ENCODE results near the gene SRM.
"Not testable (repeated sequence)": the region's sequence is repeated elsewhere in the genome, so short reads cannot be mapped to it uniquely, and the experiment has no call there.

The SRM gene

DNA sequence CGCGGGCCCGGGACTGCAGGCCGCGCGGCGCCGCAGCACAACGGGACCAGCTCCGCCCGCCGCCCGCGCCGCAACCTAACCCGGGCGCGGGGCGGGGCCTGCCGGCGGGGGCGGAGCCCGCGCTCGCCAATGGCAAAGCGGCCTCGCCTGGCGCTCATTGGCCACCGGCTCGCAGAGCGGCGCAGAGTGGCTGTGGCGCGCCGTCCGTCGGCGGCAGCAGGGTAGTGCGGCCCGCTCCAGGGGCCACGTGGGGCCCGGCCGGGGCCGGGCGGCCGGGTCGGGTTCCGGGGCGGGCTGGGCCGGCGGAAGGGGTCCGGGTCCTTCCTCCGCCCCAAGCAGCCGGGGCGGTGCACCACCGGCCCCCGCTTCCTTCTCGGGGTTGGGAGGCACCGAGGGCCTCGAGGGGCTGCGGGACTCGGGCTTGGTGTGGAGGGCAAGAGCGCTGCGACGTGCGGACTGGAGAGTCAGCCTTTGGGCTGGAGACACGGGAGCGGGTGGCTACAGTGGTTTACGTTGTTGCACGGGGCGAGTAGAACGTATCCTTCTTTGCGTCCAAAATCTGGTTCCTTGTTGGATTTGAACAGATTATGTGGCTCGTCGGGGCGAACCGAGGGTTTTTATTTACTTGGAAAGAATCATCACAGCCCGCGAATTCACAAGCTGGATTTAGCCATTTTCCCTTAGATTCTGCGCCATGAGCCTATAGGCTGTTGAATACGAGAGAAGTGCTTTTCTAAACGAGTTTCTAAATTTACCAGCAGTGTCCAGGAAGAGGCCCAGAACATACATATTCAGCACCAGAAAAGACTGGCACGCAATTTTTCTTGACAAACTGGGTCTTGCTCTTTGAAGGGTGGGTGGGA is at the start of gene SRM:
SRM (minus strand) TSS at position 51 of the 863 bp plus-strand sequence. CDS start 75 bp downstream, outside the sequence.
- peak; percentile 92 for DNase-seq

DNA sequence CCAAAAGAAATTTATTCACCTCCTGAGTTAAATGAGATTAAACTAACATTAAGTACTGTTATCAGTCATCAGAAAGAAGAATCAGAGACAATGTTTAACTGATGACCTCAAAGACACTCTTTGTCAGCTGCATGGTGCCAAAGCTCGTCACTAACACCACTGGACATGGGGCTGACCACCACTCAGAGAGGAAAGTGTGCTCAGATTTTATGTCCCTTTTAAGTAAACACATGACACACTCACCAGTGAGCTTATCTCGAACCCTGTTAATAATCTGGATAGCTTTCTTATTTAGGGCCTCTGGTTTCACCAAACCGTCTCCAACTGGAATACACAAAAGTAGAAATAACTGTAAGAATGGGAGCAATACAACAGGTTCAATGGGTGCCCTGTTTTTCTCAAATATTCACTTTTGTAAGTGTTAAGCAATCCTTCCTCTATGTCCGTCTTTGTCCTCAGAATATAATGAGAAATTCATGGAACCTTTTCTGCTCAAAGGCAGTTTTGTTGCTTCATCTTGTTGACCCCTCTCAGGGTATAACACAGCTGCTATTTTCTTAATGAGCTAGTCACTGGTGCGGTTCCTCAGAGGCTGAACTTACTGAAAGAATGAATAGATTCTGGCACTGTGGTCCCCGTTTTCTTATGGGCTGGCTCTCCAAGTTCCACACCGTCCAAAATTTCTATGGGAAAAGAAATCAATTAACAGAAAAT is 49.4 kb upstream of the SRM start:
- no peak for DNase-seq

DNA sequence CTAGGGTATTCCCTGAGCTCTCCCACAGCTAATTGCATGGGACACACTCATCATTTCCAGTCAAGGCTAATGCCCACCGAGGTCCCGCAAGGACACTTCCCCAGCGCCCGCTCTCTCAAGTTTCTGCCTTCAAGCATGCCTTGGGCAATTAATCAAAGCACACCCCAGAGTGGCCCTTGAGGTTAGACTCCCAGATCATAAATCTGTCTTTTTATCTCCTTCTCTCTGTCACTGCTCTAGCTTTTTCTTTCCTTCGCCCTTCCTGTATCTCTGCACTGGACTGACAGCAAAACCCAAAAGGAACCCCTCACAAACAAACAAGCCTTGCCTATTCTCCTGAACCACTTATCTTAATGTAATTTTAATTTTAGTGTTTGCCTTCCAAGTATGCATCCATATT is 47.8 kb upstream of the SRM start:
- DNase-seq = no peak

DNA sequence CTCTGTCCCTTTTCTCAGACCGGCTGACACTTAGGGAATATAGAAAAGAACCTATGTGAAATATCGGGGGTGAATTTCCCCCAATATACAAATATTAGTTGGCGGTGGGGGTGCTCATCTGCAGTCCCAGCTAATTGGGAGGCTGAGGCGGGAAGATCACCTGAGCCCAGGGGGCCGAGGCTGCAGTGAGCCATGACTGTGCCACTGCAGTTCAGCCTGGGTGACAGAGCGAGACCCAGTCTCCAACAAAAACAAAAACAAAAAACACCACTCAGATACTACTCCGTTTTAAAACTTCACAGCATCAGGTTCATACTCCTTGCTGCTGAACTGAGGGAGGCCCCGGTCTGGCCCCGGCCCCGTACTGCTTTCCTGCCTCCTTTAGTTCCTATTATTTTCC is 45.8 kb upstream of the SRM start:
- DNase-seq = no peak

DNA sequence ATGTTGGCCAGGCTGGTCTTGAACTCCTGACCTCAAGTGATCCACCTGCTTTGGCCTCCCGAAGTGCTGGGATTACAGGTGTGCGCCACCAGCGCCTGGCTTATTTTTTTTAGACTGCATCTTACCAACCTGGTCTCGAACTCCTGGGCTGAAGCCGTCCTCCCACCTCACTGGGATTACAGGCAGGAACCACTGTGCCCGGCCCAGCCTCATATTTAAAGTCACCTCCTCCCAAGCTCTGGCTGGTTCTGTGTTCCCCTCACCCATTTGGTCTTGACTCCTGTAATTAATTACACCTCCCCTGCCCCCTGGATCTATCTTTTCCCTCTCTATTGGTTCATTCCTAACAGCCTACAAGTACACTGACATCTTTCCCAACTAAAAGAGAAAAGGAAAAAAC is 41.5 kb upstream of the SRM start:
- DNase-seq = no peak

DNA sequence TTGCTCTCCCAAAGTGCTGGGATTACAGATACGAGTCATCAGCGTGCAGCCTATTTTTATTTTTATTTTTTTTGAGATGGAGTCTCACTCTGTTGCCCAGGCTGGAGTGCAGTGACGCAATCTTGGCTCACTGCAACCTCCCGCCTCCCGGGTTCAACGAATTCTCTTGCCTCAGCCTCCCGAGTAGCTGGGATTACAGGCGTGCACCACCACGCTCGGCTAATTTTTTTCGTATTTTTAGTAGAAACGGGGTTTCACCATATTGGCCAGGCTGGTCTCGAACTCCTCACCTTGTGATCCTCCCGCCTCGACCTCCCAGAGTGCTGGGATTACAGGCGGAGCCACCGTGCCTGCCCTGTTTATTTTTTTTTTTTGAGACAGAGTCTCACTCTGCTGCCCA is 41.0 kb upstream of the SRM start:
- DNase-seq = not testable (repeated sequence)

DNA sequence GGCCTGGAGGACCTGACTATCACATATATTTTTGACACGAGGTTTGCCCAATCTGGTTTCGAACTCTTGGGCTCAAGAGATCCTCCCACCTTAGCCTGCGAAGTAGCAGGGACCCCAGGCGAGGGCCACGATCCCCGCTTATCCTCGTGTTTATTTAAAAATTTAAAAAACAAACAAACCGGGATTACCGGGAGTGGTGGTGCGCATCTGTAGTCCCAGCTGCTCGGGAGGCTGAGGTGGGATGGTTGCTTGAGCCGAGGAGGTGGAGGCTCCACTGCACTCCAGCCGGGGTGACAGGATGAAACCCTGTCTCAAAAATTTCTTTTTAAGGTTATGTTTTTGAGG is 40.3 kb upstream of the SRM start:
- no peak for DNase-seq

DNA sequence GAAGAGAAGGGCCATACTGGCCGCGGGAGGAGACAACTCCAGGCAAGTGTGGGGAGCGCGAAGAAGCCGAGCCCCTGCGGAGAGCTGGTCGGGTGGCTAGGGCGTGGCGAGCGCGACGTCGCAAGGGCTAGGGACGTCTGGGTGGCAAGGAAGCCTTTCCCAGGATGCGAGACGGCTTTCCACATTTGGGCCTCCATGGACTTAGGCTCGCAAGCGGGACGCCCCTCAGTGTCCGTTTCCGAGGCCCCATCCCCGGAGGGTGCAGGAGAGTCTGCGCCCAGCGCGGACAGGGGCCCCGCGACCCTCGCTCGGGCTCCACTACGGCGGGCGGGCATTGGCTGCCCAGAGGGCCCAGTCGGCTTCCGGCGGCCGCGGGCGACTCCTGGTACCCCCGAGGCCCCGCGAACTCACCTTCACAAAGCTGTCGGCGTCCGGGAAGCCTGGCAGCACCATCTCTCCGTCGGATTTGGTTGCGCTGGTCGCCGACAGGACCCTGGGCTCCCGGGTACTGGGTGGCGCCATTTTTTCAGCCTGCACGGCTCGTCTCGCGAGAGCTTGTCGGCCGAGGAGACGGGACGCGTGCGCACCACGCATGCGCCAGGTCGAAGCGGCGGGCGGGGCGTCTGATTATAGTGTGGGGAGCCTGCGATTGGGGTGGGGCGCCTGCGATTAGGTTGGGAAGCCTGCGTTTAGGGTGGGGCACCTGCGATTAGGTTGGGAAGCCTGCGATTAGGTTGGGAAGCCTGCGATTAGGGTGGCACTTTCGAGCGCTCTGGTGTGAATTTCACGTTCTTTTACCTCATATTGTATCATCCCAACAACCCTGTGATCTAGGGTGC is 39.7 kb upstream of the SRM start, which contains the start of gene EXOSC10:
EXOSC10 (minus strand) TSS at position 560 of the 839 bp plus-strand sequence; CDS start at position 522, 38 bp downstream.
- DNase-seq = peak; percentile 96

DNA sequence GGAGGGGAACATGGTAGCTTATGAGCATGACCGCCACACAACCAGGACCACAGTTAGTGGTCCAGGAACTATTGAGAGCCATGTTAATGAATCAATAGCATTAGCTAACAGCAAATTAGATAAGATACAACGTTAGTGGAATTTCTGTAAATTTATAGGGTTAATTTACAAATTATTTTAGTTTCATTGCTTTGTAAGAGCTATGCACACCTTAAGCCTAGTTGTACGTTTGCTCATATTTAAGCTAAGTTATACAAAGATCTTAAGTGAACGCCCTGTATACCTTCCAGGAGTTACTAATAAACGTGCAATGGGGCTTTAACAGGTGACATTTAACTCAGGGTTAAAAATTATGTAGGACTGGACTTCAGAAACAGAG is 39.1 kb upstream of the SRM start:
- no peak for DNase-seq

DNA sequence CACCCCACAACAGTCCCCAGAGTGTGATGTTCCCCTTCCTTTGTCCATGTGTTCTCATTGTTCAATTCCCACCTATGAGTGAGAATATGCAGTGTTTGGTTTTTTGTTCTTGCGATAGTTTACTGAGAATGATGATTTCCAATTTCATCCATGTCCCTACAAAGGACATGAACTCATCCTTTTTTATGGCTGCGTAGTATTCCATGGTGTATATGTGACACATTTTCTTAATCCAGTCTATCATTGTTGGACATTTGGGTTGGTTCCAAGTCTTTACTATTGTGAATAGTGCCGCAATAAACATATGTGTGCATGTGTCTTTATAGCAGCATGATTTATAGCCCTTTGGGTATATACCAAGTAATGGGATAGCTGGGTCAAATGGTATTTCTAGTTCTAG is 24.0 kb upstream of the SRM start:
- not testable (repeated sequence) for DNase-seq

DNA sequence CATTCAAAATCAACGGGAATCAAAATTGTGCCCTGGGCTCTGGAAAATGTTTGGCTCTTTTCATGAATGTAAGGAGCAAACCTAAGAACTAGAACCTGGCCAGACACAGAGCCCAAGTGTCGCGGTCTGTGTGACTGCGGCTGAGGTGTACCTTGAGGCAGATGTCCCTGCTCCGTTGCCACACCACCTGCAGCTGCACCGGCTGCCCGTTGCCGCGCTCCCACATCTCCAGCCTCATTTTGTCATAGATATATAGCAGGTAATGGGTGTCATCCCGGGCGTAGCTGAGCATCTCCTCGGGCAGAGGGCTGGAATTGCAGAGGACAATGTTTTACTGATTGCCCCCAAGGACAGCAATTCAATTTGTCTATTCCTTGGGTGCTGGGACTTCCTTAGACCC is 21.1 kb upstream of the SRM start:
- DNase-seq = no peak

DNA sequence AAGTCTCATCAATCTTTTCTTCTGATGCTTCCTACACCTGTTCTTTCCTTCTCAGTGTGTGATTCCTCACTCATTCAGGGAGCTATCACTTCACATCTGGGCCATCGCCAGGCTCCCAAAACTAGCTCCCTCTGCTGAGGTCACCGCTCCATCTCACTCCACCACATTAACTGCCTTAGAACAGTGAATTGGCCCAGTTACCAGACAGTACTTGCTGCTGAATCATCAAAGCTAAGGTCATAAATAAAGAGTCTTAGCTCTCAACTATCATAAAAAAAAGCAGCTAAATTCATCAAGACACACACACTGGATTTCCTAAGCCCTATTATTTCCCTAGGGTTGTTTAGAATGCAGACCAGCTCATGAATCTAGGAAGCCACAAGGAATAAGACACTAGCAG is 18.8 kb upstream of the SRM start:
- DNase-seq = no peak

DNA sequence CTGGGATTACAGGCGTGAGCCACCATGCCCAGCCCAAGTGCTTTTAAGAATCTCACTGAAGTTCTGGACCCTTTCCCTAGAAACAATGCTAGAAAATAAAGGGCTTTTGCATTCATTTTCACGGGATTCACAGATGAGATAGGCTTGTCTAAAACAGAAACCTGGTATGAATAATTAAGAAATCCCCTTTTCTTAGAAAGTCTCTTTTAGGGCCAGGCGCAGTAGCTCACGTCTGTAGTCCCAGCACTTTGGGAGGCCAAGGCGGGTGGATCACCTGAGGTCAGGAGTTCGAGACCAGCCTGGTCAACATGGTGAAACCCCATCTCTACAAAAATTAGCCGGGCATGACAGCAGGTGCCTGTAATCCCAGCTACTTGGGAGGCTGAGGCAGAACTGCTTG is 13.6 kb upstream of the SRM start:
- not testable (repeated sequence) for DNase-seq

DNA sequence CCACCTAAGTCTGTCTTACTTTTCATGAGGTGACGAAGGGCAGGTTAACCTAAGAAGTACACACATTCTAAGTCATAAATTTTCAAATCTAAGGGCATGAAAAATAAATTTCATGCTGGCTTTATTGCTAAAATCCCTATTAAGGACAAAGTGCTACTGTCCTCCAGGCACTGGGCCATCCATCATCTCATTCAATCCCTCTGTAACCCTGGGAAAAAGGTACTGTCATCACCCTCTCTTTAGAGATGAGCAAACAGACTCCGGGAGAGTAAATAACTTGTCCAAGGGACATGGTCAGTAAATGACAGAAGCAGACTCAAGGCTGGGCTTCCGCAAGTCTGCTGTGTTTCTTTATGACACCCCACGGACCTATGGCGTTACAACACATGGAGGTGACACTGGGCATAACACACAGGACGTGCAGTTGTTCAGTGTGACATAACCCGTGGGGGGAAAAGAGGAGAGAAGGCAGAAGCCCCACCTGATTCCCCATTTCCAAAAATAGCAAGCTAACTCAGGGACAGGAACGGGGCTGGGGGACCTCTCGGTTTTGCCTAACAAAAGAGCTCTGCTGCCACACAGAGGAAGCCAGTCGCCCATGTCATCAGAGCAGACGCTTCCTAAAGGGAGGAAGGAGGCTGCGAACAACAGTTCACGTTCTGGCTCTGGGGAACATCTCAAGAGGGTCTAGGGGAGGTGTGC is 12.5 kb upstream of the SRM start:
- DNase-seq = no peak

DNA sequence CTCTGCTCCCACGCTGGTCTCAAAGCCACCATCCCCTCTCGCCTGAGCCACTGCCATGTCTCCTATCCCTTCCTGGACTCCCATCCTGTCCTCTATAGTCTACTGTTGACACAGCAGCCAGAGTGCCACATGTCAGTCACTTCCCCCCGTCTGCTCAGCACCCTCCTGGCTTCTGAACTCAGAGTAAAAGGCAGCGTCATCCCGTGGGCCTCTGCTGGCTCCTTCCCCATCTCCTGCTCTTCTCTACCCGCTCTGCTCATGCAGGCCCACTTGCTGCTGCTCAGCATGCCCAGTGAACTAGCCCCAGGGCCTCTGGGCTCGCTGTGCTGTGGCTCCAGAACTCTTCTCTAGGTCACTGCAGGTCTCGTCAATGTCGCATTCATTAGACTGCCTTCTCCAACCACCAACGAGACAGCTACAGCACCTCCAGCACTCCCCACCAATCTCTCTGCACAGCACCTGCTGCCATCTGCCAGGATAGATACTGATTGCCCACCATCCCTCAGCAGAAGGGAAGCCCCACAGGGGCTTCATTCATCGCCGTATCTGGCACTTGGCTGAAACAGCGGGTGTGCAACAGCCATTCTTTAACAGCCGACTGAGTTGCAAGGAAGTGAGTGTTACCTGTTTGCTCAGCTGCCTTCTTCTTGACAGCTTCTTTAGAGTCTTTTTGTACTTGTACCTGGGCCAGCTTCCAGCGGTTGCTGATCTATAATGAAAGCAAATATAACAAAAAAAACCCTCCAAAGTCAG is 11.8 kb upstream of the SRM start:
- no peak for DNase-seq

DNA sequence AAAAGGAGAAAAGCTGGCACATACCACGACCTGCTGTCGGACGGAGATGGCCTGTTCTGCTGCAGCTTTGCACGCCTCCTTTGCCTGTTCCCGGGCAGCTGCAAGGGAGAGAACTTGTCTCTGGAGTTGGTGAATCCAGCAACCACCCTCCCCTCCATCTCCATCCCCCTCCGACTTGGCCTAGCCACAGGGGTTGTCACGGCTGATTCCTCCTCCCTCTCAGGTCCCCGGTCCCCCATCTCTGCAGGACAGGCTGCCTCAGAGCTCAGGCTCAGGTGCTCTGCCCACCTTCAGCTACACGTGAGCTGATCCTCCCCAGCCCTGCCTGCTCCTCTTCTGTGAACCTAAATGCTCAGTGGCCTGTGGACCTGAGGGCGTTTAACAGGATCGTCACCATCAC is 11.1 kb upstream of the SRM start:
- DNase-seq = no peak

DNA sequence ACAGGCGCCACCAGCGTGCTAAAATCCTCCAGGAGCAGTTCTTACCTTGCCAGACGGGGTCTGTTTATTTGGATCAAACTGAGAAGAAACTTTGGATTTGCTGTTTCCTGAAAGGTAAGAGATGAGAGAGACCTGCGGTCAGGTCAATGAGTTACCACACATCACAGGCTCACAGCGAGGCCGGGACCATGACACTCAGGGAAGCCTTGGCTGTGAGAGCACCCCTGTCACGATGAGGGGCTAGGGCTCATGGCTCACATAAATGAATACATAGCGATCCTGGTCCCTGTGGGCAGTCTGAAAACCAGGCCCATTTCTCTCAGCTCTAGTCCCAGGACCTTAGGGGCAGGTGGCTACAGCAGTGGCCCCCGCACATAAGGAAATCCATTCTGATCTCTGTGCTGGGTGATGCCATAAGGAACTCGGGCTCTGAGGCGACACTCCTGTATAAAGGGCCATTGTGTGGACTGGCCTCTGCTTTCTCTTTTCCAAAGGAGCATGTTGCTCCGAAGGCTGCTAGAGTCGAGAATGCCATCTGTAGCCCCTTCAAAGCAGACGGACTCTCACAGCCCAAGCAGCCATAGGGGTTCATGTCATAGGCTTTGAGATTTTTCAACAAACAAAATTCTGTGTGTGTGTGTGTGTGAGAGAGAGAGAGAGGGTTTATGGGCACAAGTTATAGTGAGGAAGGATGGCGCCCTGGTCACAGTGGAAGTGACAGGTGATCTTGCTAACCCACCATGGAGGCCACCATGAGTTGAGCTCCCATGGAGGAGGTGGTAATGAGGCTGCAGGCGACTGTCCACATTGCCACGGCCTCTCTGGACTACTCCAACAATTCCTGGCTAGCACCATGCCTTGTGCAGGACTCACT is 9.0 kb upstream of the SRM start:
- no peak for DNase-seq

DNA sequence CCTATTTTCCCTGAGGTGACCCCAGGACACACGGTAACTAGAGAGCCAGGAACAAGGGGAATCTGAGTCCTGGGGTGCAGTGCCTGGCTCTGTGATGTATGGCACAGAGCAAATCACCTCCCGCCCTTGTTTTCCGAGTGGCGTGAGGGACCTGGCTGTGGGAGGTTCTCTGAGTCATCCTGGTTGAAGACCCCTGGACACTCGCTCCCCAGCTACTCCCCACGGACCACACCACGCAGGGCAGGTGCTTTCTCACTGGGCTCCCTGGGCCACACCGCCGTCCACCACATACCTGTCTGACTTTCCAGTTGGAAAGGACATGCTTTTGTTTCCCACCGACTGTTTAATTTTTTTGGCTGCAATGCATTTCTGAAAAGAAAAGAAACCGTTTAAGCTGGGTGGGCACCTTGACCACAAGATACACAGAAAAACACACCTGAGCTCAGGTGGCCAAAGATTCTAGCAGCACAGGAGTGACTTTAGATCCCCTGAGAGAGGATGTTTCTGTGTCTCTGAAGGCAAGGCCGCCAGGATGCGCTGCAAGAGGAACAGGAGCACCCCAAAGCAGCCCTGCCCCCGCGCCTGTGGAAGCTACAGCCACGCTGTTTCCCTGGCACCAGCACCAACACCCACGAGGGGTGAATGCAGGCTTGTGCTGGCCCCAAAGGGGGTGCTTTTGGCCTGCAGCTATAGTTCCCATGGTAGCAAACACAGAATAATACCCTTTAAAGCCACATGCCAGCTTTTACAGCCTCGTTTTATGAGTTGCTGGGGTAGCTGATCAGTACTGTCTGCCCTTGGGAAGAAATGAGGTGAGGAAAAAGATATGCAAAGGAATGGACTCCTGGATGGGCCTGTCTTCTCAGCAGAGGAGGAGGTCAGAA is 8.1 kb upstream of the SRM start:
- DNase-seq = no peak

DNA sequence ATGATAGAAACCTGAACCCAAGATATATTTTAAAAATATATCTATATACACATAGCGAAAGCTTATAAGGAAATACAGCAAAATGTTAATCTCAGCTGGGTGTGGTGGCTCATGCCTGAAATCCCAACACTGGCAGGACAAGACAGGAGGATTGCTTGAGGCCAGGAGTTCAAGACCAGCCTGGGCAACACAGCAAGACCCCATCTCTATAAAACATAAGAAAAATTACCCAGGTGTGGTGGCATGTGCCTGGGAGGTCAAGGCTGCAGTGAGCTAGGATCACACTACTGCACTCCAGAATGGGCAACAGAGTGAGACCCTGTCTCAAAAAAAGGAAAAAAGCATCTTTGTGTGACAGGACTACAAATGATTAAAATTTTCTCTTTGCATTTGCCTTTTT is 6.0 kb upstream of the SRM start:
- DNase-seq = no peak

DNA sequence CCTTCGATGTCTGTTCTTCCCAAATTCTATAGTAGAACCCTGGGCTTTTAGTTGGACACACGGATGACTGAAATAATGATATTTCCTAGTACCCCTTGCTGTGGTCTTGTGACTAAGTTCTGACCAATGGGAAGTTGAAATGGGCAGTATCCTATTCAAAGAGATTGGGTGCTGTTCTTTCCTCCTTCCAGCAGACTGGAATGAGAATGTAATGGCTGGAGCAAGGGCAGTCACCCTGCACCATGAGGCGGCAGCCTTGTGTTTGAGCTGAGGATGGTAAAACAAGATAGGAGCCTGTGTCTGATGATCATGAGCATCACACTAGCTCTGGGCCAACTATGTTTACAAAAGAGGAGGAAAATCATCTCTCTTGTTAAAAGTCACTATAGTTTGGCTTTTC is 5.1 kb upstream of the SRM start:
- DNase-seq = no peak

Data from CD4-positive, alpha-beta T cell treated with Interleukin-10 for 1 hour (primary cell).